K562 (cell line): Measurements from ENCODE around the gene GATA1. TPM values are rescaled to one million over a fixed set of nuclear protein-coding genes. Genes with fewer than 3 reads are reported as not detected.
A peak's percentile ranks its signal among the peaks of the same experiment; 100 is the strongest.

Experiments
- DPF2 ChIP-seq: fragments of 450-650 bp; IDR thresholded peaks from 2 replicates; pipeline ENCODE4 v1.6.1; 2016
- LARP7 ChIP-seq: fragments of 450-650 bp; IDR thresholded peaks from 2 replicates; pipeline ENCODE4 v1.6.1; 2016
- MECOM ChIP-seq: fragments of 250-450 bp; sonication (Bioruptor Pico); IDR thresholded peaks from 2 replicates; pipeline ENCODE4 v1.8.0; 2022; ENCODE audit warnings: inconsistent platforms
- MIER1 ChIP-seq: fragments of 450-650 bp; IDR thresholded peaks from 2 replicates; pipeline ENCODE4 v1.6.1; 2016; ENCODE audit warnings: antibody characterized with exemption, mild to moderate bottlenecking, low read depth
- PTBP1 ChIP-seq: fragments of 200-400 bp; formaldehyde crosslinking; IDR thresholded peaks from 2 replicates; pipeline ENCODE4 v1.6.1; 2017; ENCODE audit warnings: low read depth, low read length
- SAFB2 ChIP-seq: fragments of 200-400 bp; formaldehyde crosslinking; IDR thresholded peaks from 2 replicates; pipeline ENCODE4 v1.6.1; 2018; ENCODE audit warnings: borderline replicate concordance, low read length, low read depth, moderate library complexity; ENCODE audit not compliant: severe bottlenecking
- TAF1 ChIP-seq: IDR thresholded peaks from 2 replicates; pipeline ENCODE4 v1.6.1; 2011; ENCODE audit warnings: mild to moderate bottlenecking, low read length, moderate library complexity; ENCODE audit not compliant: insufficient read depth, control insufficient read depth, severe bottlenecking; ENCODE audit errors: extremely low read depth
- TEAD4 ChIP-seq, 2 experiments: sonication (generic) in 1 of 2; formaldehyde crosslinking in 1 of 2; IDR thresholded peaks; 2 replicates each; pipeline versions ENCODE4 v1.6.1 to v1.8.0; 2012 to 2022; ENCODE audit warnings: borderline replicate concordance in 1 of 2, inconsistent platforms in 1 of 2, low read length in 1 of 2, mild to moderate bottlenecking in 1 of 2, missing genetic modification reagents in 1 of 2
- ZEB2 ChIP-seq: fragments of 450-650 bp; IDR thresholded peaks from 2 replicates; pipeline ENCODE4 v1.6.1; 2016
- ZNF12 ChIP-seq: sonication (generic); formaldehyde crosslinking; IDR thresholded peaks from 2 replicates; pipeline ENCODE4 v1.4.0; 2020; ENCODE audit warnings: mild to moderate bottlenecking, missing genetic modification reagents
- ZNF133 ChIP-seq: fragments of 250-450 bp; sonication (Bioruptor Pico); IDR thresholded peaks from 2 replicates; pipeline ENCODE4 v1.4.0; 2020; ENCODE audit warnings: mild to moderate bottlenecking
- ZNF766 ChIP-seq: fragments of 200-800 bp; sonication (Bioruptor generic); conservative IDR thresholded peaks from 2 replicates; pipeline ENCODE4 v1.6.1; 2016; ENCODE audit warnings: missing genetic modification characterization, missing compliant biosample characterization
- polyA plus RNA-seq, 8 experiments: library from polyadenylated mRNA; depleted of rRNA in 4 of 8; stranded (reverse) in 5 of 8; unstranded in 3 of 8; fragments of >200 nt; fragmentation: Nextera tagmentation in 2 of 8; fragmentation: Illumina TruSeq in 1 of 8; extraction: Ambion mirVana in 2 of 8; extraction: Trizol in 1 of 8; gene quantifications; 2 replicates each; pipeline versions ENCODE4 v1.2.1 to v1.2.3, GENCODE V29; 2011 to 2014; ENCODE audit warnings: inconsistent platforms in 1 of 8, missing spikeins in 1 of 8
- total RNA-seq, 7 experiments: library from RNA; depleted of rRNA in 6 of 7; stranded (reverse); fragments of >200 nt in 6 of 7; fragmentation: Illumina TruSeq in 2 of 7; extraction: Trizol in 2 of 7; gene quantifications; 2 replicates each; pipeline versions ENCODE4 v1.2.1 to v1.2.3, GENCODE V29; 2011 to 2021; ENCODE audit warnings: low replicate concordance in 1 of 7
- TF ChIP-seq, protein P1 (sequence below): fragments of 250-450 bp; sonication (Bioruptor Pico); IDR thresholded peaks from 2 replicates; pipeline ENCODE4 v1.4.0; 2020
- TF ChIP-seq, protein P2 (sequence below): fragments of 200-800 bp; sonication (Bioruptor generic); IDR thresholded peaks from 2 replicates; pipeline ENCODE4 v1.6.1; 2017; ENCODE audit warnings: missing genetic modification characterization, missing compliant biosample characterization
- TF ChIP-seq, protein P3 (sequence below): fragments of 250-450 bp; sonication (Bioruptor Pico); IDR thresholded peaks from 2 replicates; pipeline ENCODE4 v1.9.0; 2021; ENCODE audit warnings: mild to moderate bottlenecking, inconsistent platforms
- TF ChIP-seq, protein P4 (sequence below): fragments of 450-650 bp; formaldehyde crosslinking; IDR thresholded peaks from 2 replicates; pipeline ENCODE4 v1.4.0; 2022; ENCODE audit warnings: missing genetic modification characterization

GATA1 gene
- total and polyA plus RNA-seq, 9 of the 15 experiments (the other 6 are each of a cell fraction or from before 2014, with no cell fraction given): 11.9 to 291 (median 116) TPM

DNA sequence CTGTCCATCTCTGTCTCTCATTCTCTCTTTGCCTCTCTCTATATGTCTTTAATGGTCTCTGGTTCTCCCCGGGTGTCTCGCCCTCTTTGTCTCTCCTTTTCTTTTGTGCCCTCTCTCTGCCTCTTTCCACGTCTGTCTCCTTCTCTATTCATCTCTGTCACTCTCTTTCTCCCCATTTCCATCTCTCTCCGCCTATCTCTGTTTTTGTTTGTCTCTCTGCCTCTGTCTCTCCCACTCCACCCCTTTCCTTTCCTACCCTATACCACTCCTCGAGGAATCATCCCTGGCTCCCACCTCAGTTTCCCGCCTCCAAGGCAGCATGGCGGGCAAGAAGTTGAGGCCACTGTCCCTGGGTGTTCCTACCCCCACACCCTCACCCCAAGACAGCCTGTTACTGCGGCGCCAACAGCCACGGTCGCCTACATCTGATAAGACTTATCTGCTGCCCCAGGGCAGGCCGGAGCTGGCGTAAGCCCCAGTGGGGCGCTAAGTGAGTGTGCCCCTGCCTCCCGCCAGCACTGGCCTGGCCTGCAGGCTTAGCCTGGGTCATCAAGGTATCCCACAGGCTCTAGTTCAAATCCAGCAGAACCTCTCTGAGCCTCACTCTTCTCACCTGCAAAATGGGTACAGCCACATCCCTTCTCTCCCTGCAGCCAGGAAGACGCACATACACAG, 713 bp upstream of the GATA1 start (continued):
- TF ChIP-seq, protein P1, sequence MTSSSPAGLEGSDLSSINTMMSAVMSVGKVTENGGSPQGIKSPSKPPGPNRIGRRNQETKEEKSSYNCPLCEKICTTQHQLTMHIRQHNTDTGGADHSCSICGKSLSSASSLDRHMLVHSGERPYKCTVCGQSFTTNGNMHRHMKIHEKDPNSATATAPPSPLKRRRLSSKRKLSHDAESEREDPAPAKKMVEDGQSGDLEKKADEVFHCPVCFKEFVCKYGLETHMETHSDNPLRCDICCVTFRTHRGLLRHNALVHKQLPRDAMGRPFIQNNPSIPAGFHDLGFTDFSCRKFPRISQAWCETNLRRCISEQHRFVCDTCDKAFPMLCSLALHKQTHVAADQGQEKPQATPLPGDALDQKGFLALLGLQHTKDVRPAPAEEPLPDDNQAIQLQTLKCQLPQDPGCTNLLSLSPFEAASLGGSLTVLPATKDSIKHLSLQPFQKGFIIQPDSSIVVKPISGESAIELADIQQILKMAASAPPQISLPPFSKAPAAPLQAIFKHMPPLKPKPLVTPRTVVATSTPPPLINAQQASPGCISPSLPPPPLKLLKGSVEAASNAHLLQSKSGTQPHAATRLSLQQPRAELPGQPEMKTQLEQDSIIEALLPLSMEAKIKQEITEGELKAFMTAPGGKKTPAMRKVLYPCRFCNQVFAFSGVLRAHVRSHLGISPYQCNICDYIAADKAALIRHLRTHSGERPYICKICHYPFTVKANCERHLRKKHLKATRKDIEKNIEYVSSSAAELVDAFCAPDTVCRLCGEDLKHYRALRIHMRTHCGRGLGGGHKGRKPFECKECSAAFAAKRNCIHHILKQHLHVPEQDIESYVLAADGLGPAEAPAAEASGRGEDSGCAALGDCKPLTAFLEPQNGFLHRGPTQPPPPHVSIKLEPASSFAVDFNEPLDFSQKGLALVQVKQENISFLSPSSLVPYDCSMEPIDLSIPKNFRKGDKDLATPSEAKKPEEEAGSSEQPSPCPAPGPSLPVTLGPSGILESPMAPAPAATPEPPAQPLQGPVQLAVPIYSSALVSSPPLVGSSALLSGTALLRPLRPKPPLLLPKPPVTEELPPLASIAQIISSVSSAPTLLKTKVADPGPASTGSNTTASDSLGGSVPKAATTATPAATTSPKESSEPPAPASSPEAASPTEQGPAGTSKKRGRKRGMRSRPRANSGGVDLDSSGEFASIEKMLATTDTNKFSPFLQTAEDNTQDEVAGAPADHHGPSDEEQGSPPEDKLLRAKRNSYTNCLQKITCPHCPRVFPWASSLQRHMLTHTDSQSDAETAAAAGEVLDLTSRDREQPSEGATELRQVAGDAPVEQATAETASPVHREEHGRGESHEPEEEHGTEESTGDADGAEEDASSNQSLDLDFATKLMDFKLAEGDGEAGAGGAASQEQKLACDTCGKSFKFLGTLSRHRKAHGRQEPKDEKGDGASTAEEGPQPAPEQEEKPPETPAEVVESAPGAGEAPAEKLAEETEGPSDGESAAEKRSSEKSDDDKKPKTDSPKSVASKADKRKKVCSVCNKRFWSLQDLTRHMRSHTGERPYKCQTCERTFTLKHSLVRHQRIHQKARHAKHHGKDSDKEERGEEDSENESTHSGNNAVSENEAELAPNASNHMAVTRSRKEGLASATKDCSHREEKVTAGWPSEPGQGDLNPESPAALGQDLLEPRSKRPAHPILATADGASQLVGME: 0 out of 2 replicates have a peak, but pooled peaks have one; percentile 43
- 0 out of 2 replicates have a peak, but pooled peaks have one; percentile 11 for TF ChIP-seq ZEB2
- peak; percentile 90 for TF ChIP-seq LARP7
- TF ChIP-seq, protein P2, sequence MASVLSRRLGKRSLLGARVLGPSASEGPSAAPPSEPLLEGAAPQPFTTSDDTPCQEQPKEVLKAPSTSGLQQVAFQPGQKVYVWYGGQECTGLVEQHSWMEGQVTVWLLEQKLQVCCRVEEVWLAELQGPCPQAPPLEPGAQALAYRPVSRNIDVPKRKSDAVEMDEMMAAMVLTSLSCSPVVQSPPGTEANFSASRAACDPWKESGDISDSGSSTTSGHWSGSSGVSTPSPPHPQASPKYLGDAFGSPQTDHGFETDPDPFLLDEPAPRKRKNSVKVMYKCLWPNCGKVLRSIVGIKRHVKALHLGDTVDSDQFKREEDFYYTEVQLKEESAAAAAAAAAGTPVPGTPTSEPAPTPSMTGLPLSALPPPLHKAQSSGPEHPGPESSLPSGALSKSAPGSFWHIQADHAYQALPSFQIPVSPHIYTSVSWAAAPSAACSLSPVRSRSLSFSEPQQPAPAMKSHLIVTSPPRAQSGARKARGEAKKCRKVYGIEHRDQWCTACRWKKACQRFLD (CRISPR knock-in tag): peak; percentile 74; the same call in 1 of the 2 replicates
- peak; percentile 68; the same call in 1 of the 2 replicates for TF ChIP-seq MECOM (CRISPR knock-in tag)
- TF ChIP-seq, protein P3, sequence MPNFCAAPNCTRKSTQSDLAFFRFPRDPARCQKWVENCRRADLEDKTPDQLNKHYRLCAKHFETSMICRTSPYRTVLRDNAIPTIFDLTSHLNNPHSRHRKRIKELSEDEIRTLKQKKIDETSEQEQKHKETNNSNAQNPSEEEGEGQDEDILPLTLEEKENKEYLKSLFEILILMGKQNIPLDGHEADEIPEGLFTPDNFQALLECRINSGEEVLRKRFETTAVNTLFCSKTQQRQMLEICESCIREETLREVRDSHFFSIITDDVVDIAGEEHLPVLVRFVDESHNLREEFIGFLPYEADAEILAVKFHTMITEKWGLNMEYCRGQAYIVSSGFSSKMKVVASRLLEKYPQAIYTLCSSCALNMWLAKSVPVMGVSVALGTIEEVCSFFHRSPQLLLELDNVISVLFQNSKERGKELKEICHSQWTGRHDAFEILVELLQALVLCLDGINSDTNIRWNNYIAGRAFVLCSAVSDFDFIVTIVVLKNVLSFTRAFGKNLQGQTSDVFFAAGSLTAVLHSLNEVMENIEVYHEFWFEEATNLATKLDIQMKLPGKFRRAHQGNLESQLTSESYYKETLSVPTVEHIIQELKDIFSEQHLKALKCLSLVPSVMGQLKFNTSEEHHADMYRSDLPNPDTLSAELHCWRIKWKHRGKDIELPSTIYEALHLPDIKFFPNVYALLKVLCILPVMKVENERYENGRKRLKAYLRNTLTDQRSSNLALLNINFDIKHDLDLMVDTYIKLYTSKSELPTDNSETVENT (CRISPR knock-in tag): 0 out of 2 replicates have a peak, but pooled peaks have one; percentile 16
- TF ChIP-seq TAF1: no peak
- peak; percentile 68; the same call in 1 of the 2 replicates for TF ChIP-seq ZNF12 (CRISPR knock-in tag)
- TF ChIP-seq, protein P4, sequence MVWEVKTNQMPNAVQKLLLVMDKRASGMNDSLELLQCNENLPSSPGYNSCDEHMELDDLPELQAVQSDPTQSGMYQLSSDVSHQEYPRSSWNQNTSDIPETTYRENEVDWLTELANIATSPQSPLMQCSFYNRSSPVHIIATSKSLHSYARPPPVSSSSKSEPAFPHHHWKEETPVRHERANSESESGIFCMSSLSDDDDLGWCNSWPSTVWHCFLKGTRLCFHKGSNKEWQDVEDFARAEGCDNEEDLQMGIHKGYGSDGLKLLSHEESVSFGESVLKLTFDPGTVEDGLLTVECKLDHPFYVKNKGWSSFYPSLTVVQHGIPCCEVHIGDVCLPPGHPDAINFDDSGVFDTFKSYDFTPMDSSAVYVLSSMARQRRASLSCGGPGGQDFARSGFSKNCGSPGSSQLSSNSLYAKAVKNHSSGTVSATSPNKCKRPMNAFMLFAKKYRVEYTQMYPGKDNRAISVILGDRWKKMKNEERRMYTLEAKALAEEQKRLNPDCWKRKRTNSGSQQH: 0 out of 2 replicates have a peak, but pooled peaks have one; percentile 28
- peak; percentile 70 for TF ChIP-seq TEAD4 (IDR thresholded peaks at IDR 0.05; ENCODE audit: low read length)
- no peak for TF ChIP-seq TEAD4 (CRISPR knock-in tag; IDR thresholded peaks at IDR 0.05; ENCODE audit: borderline replicate concordance)
- peak; percentile 82 for TF ChIP-seq DPF2
- TF ChIP-seq PTBP1: peak; percentile 87; the same call in 1 of the 2 replicates
- TF ChIP-seq ZNF133: no peak
- TF ChIP-seq ZNF766 (CRISPR knock-in tag): peak; percentile 47; the same call in 1 of the 2 replicates
- TF ChIP-seq SAFB2: no peak
- 0 out of 2 replicates have a peak, but pooled peaks have one; percentile 38 for TF ChIP-seq MIER1
